ENCODE data around the gene PRG3.
"Not testable (repeated sequence)": the region's sequence is repeated elsewhere in the genome, so short reads cannot be mapped to it uniquely, and the experiment has no call there.

PRG3 gene

GRCh38 chr11:57387289-57388030, 6.5 kb upstream of the PRG3 start:
- DNase-seq = no peak

GRCh38 chr11:57386178-57386940, 5.4 kb upstream of the PRG3 start:
- no peak for DNase-seq

GRCh38 chr11:57379732-57380131, 1.2 kb downstream of the PRG3 start:
- DNase-seq = no peak

GRCh38 chr11:57378186-57378585, 2.8 kb downstream of the PRG3 start:
- DNase-seq = no peak

GRCh38 chr11:57377107-57377506, 3.8 kb downstream of the PRG3 start:
- peak; percentile 12 for DNase-seq

GRCh38 chr11:57376095-57377090, 4.6 kb downstream of the PRG3 start:
- DNase-seq = no peak

GRCh38 chr11:57375490-57375889, 5.5 kb downstream of the PRG3 start:
- no peak for DNase-seq

- no peak for DNase-seq
These were observed 6.0 kb downstream of the PRG3 start for GRCh38 chr11:57374966-57375365.

GRCh38 chr11:57373146-57373545, 7.8 kb downstream of the PRG3 start:
- DNase-seq = no peak

- no peak for DNase-seq
These were observed 10.0 kb downstream of the PRG3 start for GRCh38 chr11:57370941-57371340.

GRCh38 chr11:57370251-57370650, 10.7 kb downstream of the PRG3 start:
- DNase-seq = peak; percentile 91

- no peak for DNase-seq
These were observed 12.1 kb downstream of the PRG3 start for GRCh38 chr11:57368845-57369232.

- no peak for DNase-seq
These were observed 12.7 kb downstream of the PRG3 start for GRCh38 chr11:57368106-57368844.

GRCh38 chr11:57364851-57365660, 15.9 kb downstream of the PRG3 start:
- no peak for DNase-seq

- DNase-seq = no peak
These were observed 17.5 kb downstream of the PRG3 start for GRCh38 chr11:57363131-57364080.

GRCh38 chr11:57361926-57362325, 19.0 kb downstream of the PRG3 start:
- DNase-seq = no peak

- not testable (repeated sequence) for DNase-seq
These were observed 19.5 kb downstream of the PRG3 start for GRCh38 chr11:57361420-57361819.

- no peak for DNase-seq
These were observed 20.0 kb downstream of the PRG3 start for GRCh38 chr11:57360991-57361390.

- DNase-seq = no peak
These were observed 20.9 kb downstream of the PRG3 start for GRCh38 chr11:57359896-57360690.

Measured in EL (cell line).